Kidney epithelial cell (primary cell): Measurements from ENCODE around the gene KIAA0753. TPM values are rescaled to one million over a fixed set of nuclear protein-coding genes. Genes with fewer than 3 reads are reported as not detected.
A peak's percentile ranks its signal among the peaks of the same experiment; 100 is the strongest.
"Not testable (repeated sequence)": the region's sequence is repeated elsewhere in the genome, so short reads cannot be mapped to it uniquely, and the experiment has no call there.

Source experiments
- DNase-seq: peaks from one replicate; pipeline ENCODE4 v3.0.0-alpha.2; 2010; ENCODE audit warnings: low read depth
- H3K27me3 ChIP-seq: 2 replicates; pipeline ENCODE4 v1.6.0; 2011; ENCODE audit warnings: low read length; ENCODE audit not compliant: control insufficient read depth, insufficient read depth
- H3K36me3 ChIP-seq: 2 replicates; pipeline ENCODE4 v1.5.1; 2011; ENCODE audit warnings: low read length; ENCODE audit not compliant: control insufficient read depth, insufficient read depth
- H3K4me3 ChIP-seq: 2 replicates; pipeline ENCODE4 v1.5.1; 2011; ENCODE audit warnings: low read depth, mild to moderate bottlenecking, control low read depth, low read length
- total RNA-seq: library from RNA; depleted of rRNA; stranded (reverse); fragments of >200 nt; gene quantifications from 2 replicates; pipeline ENCODE4 v1.2.3, GENCODE V29; 2015
- TF ChIP-seq, protein P1 (sequence below): IDR thresholded peaks from 2 replicates; pipeline ENCODE4 v1.5.1; 2011; ENCODE audit warnings: mild to moderate bottlenecking, moderate library complexity, low read length, control low read depth, inconsistent platforms; ENCODE audit not compliant: insufficient read depth, poor library complexity, severe bottlenecking

The KIAA0753 gene
- total RNA-seq, 1 donor from 2014 or later: 20.2 TPM

DNA sequence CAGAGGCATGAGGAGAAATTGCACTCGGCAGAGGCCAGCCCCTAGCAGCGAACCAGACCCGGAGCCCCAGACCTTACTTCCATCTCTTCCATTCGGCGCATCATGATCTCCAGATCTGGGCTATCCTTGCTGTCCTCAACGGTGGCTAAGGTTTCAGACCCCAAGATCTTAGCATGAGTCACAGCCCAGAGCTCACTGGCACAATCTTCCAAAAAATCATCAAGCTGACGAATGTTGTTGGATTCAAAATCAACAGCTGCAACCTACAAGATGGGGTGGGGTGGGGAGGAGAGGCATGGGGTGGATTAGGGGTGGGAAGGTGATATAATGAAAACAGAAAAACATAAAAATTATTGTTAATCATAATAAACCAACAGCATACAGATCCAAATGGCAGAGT, 44.4 kb downstream of the KIAA0753 start:
- H3K36me3 ChIP-seq: no peaks in the 10 kb centered on the region
- TF ChIP-seq, protein P1, sequence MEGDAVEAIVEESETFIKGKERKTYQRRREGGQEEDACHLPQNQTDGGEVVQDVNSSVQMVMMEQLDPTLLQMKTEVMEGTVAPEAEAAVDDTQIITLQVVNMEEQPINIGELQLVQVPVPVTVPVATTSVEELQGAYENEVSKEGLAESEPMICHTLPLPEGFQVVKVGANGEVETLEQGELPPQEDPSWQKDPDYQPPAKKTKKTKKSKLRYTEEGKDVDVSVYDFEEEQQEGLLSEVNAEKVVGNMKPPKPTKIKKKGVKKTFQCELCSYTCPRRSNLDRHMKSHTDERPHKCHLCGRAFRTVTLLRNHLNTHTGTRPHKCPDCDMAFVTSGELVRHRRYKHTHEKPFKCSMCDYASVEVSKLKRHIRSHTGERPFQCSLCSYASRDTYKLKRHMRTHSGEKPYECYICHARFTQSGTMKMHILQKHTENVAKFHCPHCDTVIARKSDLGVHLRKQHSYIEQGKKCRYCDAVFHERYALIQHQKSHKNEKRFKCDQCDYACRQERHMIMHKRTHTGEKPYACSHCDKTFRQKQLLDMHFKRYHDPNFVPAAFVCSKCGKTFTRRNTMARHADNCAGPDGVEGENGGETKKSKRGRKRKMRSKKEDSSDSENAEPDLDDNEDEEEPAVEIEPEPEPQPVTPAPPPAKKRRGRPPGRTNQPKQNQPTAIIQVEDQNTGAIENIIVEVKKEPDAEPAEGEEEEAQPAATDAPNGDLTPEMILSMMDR: no peak
- no peak for DNase-seq
- H3K27me3 ChIP-seq: no peaks in the 10 kb centered on the region
- H3K4me3 ChIP-seq: no peak overlapping the region

DNA sequence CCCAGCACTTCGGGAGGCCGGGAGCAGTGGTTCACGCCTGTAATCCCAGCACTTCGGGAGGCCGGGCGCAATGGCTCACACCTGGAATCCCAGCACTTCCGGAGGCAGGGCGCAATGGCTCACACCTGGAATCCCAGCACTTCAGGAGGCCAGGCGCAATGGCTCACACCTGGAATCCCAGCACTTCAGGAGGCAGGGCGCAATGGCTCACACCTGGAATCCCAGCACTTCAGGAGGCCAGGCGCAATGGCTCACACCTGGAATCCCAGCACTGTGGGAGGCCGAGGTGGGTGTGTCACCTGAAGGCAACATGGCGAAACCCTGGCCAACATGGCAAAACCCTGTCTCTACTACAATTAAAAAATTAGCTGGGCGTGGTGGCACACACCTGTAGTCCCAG, 47.1 kb downstream of the KIAA0753 start:
- not testable (repeated sequence) for H3K36me3 ChIP-seq, H3K4me3 ChIP-seq, DNase-seq, H3K27me3 ChIP-seq

DNA sequence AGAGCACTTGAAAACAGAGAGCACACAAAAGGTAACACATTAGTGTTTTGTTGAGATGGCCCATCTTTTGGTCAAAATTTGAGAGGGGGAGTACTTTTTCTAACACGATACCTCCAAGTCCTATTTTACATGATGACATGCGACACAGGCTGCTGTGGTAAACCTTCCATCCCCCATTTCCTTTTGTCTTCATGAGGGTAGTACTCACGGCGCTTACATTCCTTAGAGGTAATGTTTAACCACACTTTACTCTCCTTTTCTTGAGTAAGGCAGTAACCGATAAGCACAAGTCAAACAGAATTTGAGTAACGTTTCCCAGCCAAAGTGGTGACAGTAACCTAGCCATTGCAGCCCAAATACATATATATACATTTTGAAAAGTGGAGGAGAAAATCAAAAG, 48.3 kb downstream of the KIAA0753 start:
- TF ChIP-seq, protein P1: no peak
- H3K36me3 ChIP-seq: peaks cover 1% of the 10 kb centered on the region
- peak; percentile 93 for DNase-seq
- no peak overlapping the region for H3K4me3 ChIP-seq
- no peaks in the 10 kb centered on the region for H3K27me3 ChIP-seq

DNA sequence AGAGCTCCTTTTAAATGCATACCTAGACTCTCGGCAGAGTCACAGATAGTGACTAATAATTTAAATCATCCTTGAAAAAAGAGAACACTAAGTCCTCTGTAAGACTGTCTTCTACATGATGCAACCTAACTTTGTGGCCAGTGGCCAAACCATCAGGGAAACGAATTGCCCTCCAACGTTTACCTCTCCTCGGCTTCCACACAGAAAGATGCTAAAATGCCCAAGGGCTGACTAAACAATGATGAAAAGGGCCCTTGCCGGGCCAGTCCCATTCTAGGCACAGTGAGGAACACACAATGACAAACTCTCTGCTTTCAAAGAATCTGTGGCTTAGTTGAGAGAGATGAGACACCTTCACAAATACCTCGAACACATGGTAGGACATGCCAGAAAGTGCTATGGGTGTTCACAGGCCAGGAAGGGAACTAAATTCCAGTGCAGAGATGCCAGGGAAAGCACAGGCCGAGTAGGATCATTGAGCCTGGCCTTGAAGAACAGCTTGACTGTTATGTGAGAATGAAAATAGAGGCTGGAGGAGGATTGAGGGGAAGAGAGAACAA, 48.8 kb downstream of the KIAA0753 start:
- peaks cover 1% of the 10 kb centered on the region for H3K36me3 ChIP-seq
- DNase-seq: peak; percentile 77
- TF ChIP-seq, protein P1: no peak
- H3K4me3 ChIP-seq: no peak overlapping the region
- H3K27me3 ChIP-seq: no peaks in the 10 kb centered on the region

DNA sequence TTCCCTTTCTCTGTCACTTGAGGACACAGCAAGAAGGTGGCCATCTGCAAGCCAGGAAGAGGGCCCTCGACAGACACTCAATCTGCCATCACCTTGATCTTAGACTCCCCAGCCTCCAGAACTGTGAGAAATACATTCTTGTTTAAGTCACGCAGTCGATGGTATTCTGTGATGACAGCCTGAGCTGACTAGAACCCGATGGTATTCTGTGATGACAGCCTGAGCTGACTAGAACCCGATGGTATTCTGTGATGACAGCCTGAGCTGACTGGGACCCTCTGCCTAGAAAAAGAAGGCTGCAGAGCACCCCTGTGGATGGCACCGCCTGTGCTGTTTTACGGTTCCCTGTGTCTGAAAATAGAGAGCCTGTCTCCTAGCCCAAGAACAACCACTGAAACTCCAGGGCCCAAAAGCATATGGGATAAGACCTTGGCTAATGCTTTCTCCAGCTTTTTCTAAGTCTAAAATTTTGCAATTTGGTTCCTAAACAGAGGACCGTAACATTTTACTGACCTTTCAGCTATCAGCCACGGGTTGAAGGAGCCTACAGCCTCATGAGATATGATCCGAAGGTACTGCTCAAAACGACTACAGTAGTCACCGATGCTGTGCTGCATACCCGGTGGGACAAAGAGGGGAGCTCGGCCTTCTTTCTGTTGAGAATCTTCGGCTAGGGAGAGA, 51.1 kb downstream of the KIAA0753 start:
- Histone ChIP-seq H3K36me3 (peaks cover 1% of the 10 kb centered on the region), H3K4me3 (no peak overlapping the region), H3K27me3 (no peaks in the 10 kb centered on the region)
- DNase-seq: no peak
- TF ChIP-seq, protein P1: no peak

DNA sequence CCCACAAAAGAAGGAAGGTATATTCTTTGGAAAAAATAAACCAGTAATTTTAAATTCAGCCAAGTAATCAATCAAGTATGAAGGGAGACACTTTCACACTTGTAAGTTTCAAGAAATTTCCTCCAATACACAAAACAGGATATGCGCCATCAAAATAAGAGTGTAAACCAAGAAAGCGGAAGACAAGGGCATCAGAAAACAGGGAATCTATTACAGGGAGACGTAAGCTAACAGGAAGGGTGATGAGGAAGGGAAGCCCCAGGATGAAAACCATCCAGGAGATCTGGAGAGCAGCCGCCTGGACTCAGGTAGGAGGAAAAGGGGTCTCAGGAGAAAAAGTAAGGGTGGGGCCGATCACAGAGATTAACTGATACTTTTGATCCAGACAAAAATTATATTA, 52.3 kb downstream of the KIAA0753 start:
- Histone ChIP-seq H3K27me3 (no peaks in the 10 kb centered on the region), H3K4me3 (no peak overlapping the region), H3K36me3 (peaks cover 1% of the 10 kb centered on the region)
- TF ChIP-seq, protein P1: no peak
- DNase-seq: no peak
